ENCODE data around the gene KCNK7. TPM values are rescaled to one million over a fixed set of nuclear protein-coding genes. Genes with fewer than 3 reads are reported as not detected.

Gene KCNK7
- total RNA-seq, 1 experiment from 2014 or later = not detected

Small RNAs within 50 kb of the gene (small RNA-seq; reads per million reads assigned to genes)
- not detected for gene AP001362.1
- gene MIR4690 = not detected

Other genes with a start within 250 kb of the KCNK7 start
- 0.40 and 0.51 TPM in 2 replicates for gene TIGD3, start 241.0 kb downstream of the KCNK7 start, total RNA-seq (2014; rRNA removed; shearing (Covaris generic))
- 1.4 and 1.9 TPM in 2 replicates for gene SLC25A45, start 213.2 kb downstream of the KCNK7 start, total RNA-seq (2014; rRNA removed; shearing (Covaris generic))
- 26.4 and 32.1 TPM in 2 replicates for gene FRMD8, start 209.2 kb downstream of the KCNK7 start, total RNA-seq (2014; rRNA removed; shearing (Covaris generic))
- gene NEAT1, start 173.0 kb downstream of the KCNK7 start, total RNA-seq (2014; rRNA removed; shearing (Covaris generic)) = 7.9 and 12.9 TPM in 2 replicates
- 433 and 571 TPM in 2 replicates for gene MALAT1, start 96.8 kb downstream of the KCNK7 start, total RNA-seq (2014; rRNA removed; shearing (Covaris generic))
- 66.6 and 67.0 TPM in 2 replicates for gene SCYL1, start 70.7 kb downstream of the KCNK7 start, total RNA-seq (2014; rRNA removed; shearing (Covaris generic))
- 6.2 and 6.5 TPM in 2 replicates for gene LTBP3, start 37.4 kb downstream of the KCNK7 start, total RNA-seq (2014; rRNA removed; shearing (Covaris generic))
- gene ZNRD2, start 25.3 kb downstream of the KCNK7 start, total RNA-seq (2014; rRNA removed; shearing (Covaris generic)) = 137 and 145 TPM in 2 replicates
- 34.6 and 45.1 TPM in 2 replicates for gene FAM89B, start 23.3 kb downstream of the KCNK7 start, total RNA-seq (2014; rRNA removed; shearing (Covaris generic))
- 65.5 and 74.4 TPM in 2 replicates for gene EHBP1L1, start 19.7 kb downstream of the KCNK7 start, total RNA-seq (2014; rRNA removed; shearing (Covaris generic))
- 43.7 and 60.3 TPM in 2 replicates for gene MAP3K11, start 18.4 kb upstream of the KCNK7 start, total RNA-seq (2014; rRNA removed; shearing (Covaris generic))
- 41.8 and 53.5 TPM in 2 replicates for gene PCNX3, start 20.0 kb upstream of the KCNK7 start, total RNA-seq (2014; rRNA removed; shearing (Covaris generic))
- gene SIPA1, start 42.3 kb upstream of the KCNK7 start, total RNA-seq (2014; rRNA removed; shearing (Covaris generic)) = 19.2 and 21.7 TPM in 2 replicates
- gene RELA, start 67.1 kb upstream of the KCNK7 start, total RNA-seq (2014; rRNA removed; shearing (Covaris generic)) = 31.7 and 55.4 TPM in 2 replicates
- gene KAT5, start 116.5 kb upstream of the KCNK7 start, total RNA-seq (2014; rRNA removed; shearing (Covaris generic)) = 64.0 and 80.6 TPM in 2 replicates
- gene RNASEH2C, start 125.0 kb upstream of the KCNK7 start, total RNA-seq (2014; rRNA removed; shearing (Covaris generic)) = 29.8 and 39.7 TPM in 2 replicates
- gene AP5B1, start 185.2 kb upstream of the KCNK7 start, total RNA-seq (2014; rRNA removed; shearing (Covaris generic)) = 10.3 and 13.6 TPM in 2 replicates
- not detected in 2 replicates for gene OVOL1, start 191.3 kb upstream of the KCNK7 start, total RNA-seq (2014; rRNA removed; shearing (Covaris generic))
- not detected in 2 replicates for gene SNX32, start 238.2 kb upstream of the KCNK7 start, total RNA-seq (2014; rRNA removed; shearing (Covaris generic))

Measured in HT1080 (cell line).